GM19239 (cell line): ENCODE results near the gene BTD.

Source experiments
- DNase-seq: peaks from one replicate; pipeline ENCODE4 v3.0.0; 2011; ENCODE audit warnings: low spot score; ENCODE audit not compliant: insufficient read length
- FAIRE-seq: peaks from 2 replicates; lab custom pipeline; 2011; peaks lifted over from hg19 to GRCh38; lab: Jason Lieb, UNC

Gene BTD

DNA sequence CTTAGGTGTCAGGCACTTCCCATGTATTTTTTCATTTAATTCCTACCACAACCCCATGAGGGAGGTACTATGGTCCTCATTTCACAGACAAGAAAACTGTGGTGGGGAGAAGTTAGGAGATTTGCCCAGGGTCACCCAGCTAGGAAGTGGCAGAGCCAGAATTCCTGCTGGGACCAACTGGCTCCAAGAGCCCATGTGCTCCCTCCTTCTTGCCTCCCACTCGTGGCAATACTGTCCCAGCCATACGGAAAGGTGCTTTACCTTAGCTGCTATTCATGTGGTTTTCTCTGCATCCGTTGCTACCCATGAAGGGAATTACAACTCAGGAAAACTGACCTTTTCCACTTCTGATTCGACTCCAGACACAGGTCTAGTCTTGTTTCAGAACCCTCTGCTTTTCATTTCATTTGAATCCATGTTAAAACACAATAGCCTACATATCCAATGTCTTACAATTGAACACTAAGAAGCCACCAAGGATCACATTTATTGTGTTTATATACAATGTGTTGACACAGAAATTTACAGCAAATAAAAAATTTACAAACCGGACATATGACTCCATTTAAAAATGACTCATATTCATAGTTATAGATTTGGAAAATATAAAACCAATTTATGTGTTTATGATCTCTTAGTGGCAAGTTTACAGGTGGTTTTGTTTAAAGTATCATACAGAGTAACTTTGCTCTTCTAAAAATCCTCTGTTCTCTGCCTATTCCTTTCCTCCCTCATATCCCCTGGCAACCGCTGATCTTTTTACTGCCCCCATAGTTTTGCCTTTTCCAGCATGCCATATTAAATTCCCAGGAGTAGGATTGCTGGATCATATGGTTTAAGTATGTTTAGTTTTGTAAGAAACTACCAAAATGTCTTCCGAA, 58.8 kb downstream of the BTD start:
- FAIRE-seq: no peak
- no peak for DNase-seq

DNA sequence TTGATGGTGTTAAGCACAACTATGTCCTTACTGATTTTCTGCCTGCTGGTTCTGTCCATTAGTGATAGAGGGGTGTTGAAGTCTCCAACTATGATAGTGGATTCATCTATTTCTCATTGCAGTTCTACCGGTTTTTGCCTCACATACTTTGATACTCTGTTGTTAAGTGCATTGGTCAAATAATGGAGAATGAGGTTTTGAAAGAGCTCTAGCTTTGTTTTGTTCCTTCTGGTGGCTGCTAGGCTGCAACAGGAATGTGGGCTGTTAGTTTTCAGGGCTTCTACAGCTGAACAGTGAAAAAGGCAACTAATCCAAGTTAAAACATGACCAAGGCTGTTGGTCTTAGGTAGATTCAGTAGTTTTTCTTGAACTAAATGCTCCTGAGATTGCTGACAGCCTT, 62.6 kb downstream of the BTD start:
- DNase-seq (no peak), FAIRE-seq (no peak)

GRCh38 chr3:15665510-15666150, 64.1 kb downstream of the BTD start:
- FAIRE-seq (no peak), DNase-seq (no peak)

GRCh38 chr3:15666277-15666676, 64.7 kb downstream of the BTD start:
- DNase-seq (no peak), FAIRE-seq (no peak)

DNA sequence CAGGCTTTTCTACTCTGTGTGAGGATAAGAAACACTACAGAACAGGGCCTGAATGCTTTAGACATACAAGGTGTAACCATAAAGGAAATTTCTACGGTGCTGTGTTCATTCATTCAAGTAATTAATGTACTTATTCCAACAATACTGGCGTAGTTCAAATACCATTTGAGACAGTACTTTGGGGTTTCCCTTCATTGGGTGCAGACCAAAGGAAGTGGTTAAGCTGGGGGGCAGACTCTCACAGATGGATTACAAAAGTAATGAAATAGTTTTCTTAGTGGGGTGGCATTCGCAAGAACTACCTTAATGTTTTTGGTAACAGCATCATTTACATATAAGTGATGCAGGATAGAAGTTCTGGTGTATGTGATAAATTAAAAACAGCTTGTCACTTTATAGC, 65.9 kb downstream of the BTD start:
- no peak for FAIRE-seq
- no peak for DNase-seq

DNA sequence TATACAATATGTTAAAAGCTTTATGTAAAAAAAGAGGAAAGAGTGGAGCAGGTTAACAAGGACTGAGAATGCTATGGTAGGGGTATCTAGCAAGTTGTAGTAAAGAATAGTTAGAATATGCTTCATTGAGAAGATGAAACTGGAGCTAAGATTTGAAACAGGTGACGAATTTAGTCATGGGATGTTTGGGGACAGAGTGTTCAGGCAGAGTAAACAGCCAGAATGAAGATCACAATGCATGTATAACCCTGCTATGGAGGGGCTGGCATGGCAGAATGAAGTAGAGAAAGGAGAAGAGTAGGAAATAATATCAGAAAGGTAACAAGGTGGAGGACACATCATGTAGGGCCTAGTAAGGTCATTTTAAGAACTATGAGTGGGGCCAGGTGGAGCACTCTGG, 72.0 kb downstream of the BTD start:
- DNase-seq (no peak), FAIRE-seq (no peak)

DNA sequence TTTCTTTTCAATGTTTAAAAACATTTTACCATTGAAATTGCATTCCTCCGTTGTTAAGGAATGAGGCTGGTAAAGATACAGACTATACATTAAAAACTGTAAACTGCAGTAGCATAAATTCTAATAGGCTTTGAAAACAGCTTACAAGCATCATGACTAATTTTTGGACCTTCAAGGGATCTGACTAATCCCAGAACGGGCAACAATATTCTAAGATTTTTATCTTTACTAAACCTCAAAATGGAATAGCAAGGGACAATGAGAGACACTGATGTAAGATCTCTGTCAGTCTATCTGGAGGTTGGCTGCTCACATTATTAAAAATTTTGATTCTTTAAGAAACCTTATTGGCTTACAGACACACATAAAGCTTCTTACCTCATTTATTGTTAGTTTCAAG, 74.7 kb downstream of the BTD start:
- FAIRE-seq (no peak), DNase-seq (no peak)

DNA sequence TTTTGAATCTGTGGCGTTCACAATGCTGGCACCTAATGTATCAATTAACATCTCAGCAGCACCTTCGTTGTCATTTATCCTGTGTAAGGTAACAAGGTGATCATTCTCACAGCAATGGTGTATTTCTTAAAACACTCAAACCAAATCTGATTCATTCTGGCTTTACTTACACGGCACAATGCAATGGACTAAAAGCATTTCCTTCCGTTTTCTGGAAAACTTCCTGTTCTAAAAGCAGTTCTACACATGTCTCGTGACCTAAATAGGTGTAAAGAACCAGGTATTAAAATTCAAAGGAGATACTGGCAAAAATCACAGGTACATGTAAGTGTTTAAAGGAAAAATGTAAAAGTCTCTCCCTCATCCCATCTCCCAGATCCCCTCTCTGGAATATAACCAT, 77.8 kb downstream of the BTD start:
- FAIRE-seq (no peak), DNase-seq (no peak)

DNA sequence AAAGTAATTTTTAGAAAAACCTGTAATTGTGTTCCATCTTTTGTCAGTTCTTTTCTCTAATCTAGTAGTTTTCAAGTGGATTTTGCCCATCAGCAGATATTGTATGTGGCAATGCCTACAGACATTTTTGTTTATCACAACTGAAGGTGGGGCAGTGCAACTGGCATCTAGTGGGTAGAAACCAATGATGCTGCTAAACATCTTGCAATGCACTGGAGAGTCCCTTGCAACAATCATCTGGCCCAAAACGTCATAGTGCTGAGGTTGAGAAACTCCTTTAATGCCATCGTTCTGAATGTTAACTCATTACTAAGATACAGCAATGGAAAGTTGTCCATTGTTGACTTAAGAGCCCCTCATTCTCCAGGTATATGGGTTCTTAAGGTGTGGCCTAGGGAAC, 80.1 kb downstream of the BTD start:
- no peak for FAIRE-seq

DNA sequence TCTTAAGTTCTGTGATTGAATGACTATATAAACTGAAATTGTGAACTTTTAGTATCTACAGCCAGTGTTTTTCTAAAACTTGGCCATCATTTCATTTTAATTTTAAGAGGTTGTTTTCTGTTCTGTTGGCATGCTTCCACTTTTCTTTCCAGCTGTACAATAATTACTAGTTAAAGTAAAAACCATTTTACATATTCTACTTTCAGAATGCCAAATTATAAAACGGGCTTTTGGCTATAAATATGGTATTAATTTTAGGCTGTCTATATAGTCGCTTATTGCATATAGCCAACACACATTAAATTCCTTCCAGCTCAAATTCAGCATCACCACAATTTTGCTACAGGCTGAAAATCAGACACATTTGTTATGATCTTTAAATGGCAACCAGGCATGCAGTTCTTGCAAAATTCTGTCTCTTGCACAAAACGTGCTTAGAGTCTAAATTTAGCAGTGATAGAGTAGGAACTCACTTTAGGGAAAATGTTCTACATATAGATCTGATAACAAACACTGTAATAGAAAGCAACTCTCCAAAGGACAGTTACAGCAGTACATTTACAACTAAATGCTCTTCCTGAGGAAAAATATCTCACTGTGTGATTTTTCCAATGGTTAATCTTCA, 81.1 kb downstream of the BTD start:
- DNase-seq: no peak
- FAIRE-seq: peak; percentile 18

More for the DNA sequence above, 80.1 kb downstream of the BTD start:
- no peak for DNase-seq

DNA sequence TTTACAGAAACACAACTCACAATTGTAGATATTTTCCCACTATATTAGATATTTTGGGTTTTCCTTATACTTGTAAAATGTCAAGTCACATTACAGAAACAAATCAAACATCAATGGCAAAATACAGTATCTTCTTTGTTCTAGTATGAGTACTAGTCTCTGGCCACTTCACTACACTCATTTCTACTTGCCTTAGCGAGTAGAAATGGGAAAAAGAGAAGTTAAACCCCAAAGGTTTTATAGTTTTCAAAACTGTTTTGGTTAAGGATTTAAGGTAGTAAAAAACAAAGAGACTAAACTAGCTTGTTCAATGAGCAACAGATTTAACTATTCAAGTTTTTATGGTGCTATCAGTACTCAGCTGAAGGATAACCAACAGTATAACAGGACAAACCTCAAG, 81.7 kb downstream of the BTD start:
- FAIRE-seq: peak; percentile 68
- DNase-seq: no peak

DNA sequence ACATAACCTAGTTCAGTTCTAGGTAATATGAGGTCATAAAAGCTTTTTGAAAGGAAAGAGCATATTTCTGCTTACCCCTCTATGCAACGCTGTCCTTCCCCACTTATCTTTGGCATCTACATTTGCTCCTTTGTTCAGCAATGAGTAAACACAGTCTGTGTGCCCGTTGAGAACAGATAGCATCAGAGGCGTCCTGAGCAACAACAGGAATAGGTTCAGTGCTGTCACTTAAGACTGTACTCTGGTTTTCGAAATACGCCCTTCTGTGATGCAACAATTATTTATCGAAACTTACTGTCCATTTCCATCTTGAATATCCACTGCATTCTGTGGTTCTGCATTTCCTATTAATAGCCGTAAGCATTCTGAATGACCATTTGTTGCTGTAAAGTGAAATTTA, 84.4 kb downstream of the BTD start:
- DNase-seq (no peak), FAIRE-seq (no peak)

GRCh38 chr3:15690230-15690629, 88.7 kb downstream of the BTD start:
- no peak for FAIRE-seq
- DNase-seq: no peak

DNA sequence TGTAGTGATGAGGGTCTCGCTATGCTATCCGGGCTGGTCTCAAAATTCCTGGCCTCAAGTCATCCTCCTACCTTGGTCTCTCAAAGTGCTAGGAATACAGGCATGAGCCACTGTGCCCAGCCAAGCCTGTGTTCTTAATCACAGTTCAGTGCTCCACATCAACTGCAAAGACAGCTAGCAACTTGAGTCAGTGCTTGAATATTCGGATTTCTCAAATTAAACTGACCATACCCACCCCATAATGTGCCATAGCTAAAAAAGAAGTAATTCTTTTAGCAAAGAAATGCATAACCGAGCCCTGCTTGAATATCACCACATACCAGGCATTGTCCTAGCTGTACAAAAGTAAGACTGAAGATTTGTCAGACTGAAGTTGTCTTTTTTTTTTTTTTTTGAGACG, 89.2 kb downstream of the BTD start:
- DNase-seq (no peak), FAIRE-seq (no peak)

- FAIRE-seq (no peak), DNase-seq (no peak)
These were observed 91.8 kb downstream of the BTD start for GRCh38 chr3:15693355-15693754.

- FAIRE-seq (no peak), DNase-seq (no peak)
These were observed 93.1 kb downstream of the BTD start for GRCh38 chr3:15694628-15695027.
